ES-I3 (cell line): ENCODE data around the gene NUSAP1.
"Not testable (repeated sequence)": the region's sequence is repeated elsewhere in the genome, so short reads cannot be mapped to it uniquely, and the experiment has no call there.

ENCODE experiments used
- H3K36me3 ChIP-seq: 2 replicates; pipeline ENCODE4 v1.6.1; 2013; ENCODE audit warnings: mild to moderate bottlenecking, low read length, control low read depth, moderate library complexity; ENCODE audit not compliant: insufficient read depth
- H3K4me1 ChIP-seq: 2 replicates; pipeline ENCODE4 v1.6.1; 2013; ENCODE audit warnings: mild to moderate bottlenecking, control low read depth, low read length; ENCODE audit not compliant: insufficient read depth
- H3K9ac ChIP-seq: 2 replicates; pipeline ENCODE4 v1.6.1; 2013; ENCODE audit warnings: low read depth, mild to moderate bottlenecking, low read length, moderate library complexity
- H3K9me3 ChIP-seq: 2 replicates; pipeline ENCODE4 v1.6.1; 2013; ENCODE audit warnings: mild to moderate bottlenecking, low read length, moderate library complexity; ENCODE audit not compliant: control insufficient read depth, insufficient read depth

Gene NUSAP1, protein sequence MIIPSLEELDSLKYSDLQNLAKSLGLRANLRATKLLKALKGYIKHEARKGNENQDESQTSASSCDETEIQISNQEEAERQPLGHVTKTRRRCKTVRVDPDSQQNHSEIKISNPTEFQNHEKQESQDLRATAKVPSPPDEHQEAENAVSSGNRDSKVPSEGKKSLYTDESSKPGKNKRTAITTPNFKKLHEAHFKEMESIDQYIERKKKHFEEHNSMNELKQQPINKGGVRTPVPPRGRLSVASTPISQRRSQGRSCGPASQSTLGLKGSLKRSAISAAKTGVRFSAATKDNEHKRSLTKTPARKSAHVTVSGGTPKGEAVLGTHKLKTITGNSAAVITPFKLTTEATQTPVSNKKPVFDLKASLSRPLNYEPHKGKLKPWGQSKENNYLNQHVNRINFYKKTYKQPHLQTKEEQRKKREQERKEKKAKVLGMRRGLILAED

DNA sequence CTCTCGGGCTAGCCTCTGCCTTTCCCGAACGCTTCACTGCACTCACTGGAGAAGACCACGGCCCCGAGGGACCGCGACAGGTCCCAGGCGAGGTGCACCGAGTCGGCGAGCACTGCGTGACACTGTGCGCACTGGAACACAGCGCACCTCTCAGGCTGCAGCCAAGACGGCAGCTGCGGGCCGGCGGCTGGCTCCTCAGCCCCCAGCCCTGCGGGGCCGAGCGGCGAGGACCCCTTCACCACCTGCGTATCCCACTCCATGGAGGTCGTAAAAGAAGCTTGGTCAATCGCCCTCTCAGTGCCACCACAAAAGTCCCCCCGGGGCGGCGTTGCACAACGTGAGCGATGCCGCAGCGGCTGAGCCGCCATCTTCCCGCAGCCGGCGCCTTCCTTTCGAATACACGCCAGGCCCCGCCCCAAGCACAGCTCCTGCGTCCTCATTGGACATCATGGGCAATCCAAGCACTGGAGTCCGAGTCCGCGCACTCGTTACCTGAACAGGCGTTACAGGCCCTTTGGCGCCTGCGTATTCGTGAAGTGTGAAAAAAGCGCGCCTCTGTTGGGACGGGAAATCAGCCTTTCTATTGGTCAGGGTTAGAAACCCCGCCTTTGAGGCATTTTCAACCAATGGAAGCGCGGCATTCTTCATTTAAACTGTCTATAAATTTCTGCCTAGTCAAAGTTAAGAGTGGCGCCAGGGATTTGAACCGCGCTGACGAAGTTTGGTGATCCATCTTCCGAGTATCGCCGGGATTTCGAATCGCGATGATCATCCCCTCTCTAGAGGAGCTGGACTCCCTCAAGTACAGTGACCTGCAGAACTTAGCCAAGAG, at the start of gene NUSAP1, which contains the start of gene OIP5:
Gene NUSAP1, plus strand, starts transcription at position 688 of the 832 bp plus-strand sequence. Its CDS starts 77 bp downstream, at position 765.
Gene OIP5, minus strand, starts transcription at position 398 of the 832 bp plus-strand sequence. Its CDS starts 30 bp downstream, at position 368.
- peak within 1 kb of the TSS; percentile 90 for H3K9ac ChIP-seq
- H3K4me1 ChIP-seq = no peaks in the 10 kb centered on the region; the same call in 1 of the 2 replicates
- no peaks in the 10 kb centered on the region for H3K9me3 ChIP-seq
- 0 out of 2 replicates have a peak, but pooled peaks cover 2% of the 10 kb centered on the region for H3K36me3 ChIP-seq

DNA sequence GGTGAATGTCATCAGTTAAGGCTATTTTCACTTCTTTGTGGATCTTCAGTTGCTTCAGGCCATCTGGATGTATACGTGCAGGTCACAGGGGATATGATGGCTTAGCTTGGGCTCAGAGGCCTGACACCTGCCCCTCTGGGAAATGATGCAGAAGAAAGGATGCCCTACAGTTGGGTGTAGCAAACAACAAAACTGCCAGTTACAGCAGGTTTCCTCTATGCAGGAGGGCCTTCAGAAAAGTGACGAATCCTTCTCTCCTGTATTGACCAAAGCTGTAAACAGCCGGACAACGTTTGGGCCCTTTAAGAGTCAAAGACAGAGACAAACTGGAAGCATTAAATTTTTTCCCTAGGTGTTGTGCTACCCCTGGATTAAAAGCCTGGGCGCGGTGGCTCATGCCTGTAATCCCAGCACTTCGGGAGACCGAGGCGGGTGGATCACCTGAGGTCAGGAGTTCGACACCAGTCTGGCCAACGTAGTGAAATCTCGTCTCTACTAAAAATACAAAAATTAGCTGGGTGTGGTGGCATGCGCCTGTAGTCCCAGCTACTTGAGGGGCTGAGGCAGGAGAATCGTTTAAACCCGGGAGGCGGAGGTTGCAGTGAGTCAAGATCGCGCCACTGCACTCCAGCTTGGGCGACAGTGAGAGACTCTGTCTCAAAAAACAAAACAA, 49.6 kb upstream of the NUSAP1 start:
- Histone ChIP-seq H3K36me3 (peaks cover 22% of the 10 kb centered on the region; the same call in 1 of the 2 replicates), H3K9ac (peak overlapping the region; percentile 86; the same call in 1 of the 2 replicates)
- H3K9me3 ChIP-seq, H3K4me1 ChIP-seq: not testable (repeated sequence)

DNA sequence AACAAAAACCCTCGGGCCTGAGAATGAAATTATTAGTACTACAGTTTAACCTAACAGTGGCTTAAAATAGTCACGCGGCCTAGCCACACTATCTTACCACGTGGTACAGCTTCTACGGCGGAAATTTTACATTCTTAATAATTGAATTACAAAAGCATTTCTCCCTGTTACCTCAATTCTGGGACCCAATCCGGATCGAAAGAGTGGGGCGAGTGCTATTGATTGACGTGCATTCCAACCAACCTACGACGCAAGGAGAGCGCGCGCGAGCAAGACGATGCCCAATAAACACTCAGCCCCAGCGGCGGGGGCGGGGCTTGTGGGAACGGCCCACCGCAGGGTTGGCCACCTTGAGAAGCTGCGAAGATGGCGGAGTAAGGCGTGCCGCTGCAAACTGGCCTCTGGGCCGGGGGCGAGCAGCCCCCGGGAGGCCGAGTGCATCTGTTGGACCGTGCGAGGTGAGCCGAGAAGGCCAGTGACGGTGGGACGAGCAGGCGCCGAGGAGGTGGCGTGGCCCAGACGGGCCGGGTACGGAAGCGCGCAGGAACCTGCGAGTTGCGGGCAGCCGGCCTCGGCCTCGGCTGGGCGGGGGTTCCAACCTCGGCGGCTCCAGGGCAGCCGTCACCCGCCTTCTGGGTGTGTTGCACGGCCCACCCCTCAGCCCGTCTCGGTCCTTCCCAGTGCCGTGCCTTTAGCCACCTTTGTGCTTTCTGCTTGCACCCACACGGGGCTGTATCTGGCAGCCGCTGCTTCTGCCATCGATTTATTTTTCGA, 48.8 kb upstream of the NUSAP1 start:
- Histone ChIP-seq H3K9ac (peak overlapping the region; percentile 86), H3K9me3 (no peaks in the 10 kb centered on the region), H3K36me3 (peaks cover 27% of the 10 kb centered on the region; the same call in 1 of the 2 replicates), H3K4me1 (peaks cover 9% of the 10 kb centered on the region; the same call in 1 of the 2 replicates)

DNA sequence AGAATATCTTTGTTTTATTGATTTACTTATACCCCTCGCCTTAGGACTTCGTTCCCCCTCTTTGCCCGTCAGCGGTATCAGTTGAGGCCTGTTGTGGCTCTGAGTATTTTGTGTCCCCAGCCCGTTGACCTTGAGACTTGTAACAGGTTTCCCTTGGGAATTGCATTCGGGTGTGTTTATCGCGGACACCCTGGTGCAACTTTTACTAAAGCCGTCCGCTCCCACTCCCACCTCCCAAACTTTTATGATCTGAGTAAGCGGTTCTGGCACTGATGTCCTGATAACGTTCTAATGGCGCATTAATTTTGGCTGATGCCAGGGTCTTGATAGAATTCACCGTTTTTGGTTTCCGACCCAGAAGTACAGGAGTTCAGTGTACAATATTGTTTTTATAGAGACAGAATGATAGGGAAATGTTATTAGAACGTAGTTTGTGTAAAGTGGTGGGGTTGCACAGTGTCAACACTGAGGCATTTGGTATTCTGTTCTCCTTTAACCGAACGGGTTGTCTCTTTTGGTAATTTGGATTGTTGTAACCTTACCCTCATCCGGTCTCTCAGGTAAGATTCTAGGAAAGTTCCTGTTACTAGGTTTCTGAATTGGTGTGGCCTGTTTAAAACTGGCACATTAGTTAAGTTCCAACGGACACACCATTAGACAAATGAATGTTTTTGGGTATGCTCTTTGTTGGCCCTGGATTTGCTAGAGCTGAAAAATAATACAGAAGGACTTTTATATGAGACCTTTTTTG, 48.1 kb upstream of the NUSAP1 start:
- H3K9ac ChIP-seq = peak overlapping the region; percentile 86
- peaks cover 9% of the 10 kb centered on the region; the same call in 1 of the 2 replicates for H3K4me1 ChIP-seq
- peaks cover 27% of the 10 kb centered on the region; the same call in 1 of the 2 replicates for H3K36me3 ChIP-seq
- no peaks in the 10 kb centered on the region for H3K9me3 ChIP-seq

DNA sequence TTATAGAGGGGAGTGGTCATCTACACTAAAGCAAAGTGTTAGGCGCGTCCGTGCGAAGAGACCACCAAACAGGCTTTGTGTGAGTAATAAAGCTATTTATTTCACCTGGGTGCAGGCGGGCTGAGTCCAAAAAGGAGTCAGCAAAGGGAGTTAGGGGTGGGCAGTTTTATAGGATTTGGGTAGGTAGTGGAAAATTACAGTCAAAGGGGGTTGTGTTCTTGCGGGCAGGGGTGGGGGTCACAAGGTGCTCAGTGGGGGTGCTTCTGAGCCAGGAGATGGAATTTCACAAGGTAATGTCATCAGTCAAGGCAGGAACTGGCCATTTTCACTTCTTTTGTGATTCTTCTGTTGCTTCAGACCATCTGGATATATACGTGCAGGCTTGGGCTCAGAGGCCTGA, 47.4 kb upstream of the NUSAP1 start:
- Histone ChIP-seq H3K36me3 (peaks cover 27% of the 10 kb centered on the region; the same call in 1 of the 2 replicates), H3K9me3 (no peaks in the 10 kb centered on the region), H3K9ac (peak overlapping the region; percentile 86), H3K4me1 (peaks cover 9% of the 10 kb centered on the region; the same call in 1 of the 2 replicates)

DNA sequence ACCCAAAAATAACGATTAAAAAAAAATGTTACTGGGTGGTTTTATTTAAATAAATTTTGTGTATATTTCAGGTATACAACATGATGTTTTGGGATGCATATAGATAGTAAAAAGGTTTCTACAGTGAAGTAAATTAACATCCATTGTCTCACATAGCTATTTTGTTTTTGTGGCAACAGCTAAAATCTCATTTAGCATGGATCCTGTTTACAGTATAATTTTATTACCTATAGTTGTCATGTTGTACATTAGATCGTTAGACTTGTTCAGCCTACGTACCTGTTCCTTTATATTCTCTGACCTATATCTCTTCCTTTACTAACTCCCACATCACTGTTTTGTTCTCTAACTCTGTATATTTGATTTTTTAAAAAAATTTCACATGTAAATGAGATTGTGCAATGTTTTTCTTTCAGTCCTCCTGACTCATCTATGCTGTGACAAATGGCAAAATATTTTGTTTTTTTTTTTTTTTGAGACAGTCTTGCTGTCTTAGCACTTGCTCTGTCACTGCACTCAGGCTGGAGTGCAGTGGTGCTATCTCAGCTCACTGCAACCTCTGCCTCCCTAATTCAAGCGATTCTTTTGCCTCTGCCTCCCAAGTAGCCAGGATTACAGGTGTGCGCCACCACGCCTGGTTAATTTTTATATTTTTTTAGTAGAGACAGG, 45.9 kb upstream of the NUSAP1 start:
- Histone ChIP-seq H3K4me1 (peaks cover 9% of the 10 kb centered on the region; the same call in 1 of the 2 replicates), H3K36me3 (peaks cover 28% of the 10 kb centered on the region; the same call in 1 of the 2 replicates), H3K9ac (no peak overlapping the region), H3K9me3 (no peaks in the 10 kb centered on the region)

DNA sequence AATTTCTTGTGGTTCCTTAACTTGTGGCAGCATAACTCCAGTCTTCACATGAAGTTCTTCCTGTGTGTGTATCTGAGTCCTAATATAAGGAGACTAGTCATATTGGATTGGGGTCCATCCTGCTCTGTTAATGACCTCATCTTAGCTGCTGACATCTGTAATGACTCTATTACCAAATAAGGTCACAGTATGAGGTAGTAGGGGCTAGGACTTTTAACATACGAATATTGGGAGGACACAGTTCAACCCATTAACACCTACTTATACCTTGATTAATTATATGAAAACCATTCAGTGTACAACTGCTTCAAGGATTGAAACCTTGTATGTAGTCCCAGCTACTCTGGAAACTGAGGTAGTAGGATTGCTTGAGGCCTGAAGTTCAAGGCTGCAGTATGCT, 44.2 kb upstream of the NUSAP1 start:
- Histone ChIP-seq H3K4me1 (peaks cover 6% of the 10 kb centered on the region; the same call in 1 of the 2 replicates), H3K36me3 (peaks cover 31% of the 10 kb centered on the region), H3K9ac (no peak overlapping the region), H3K9me3 (no peaks in the 10 kb centered on the region)

DNA sequence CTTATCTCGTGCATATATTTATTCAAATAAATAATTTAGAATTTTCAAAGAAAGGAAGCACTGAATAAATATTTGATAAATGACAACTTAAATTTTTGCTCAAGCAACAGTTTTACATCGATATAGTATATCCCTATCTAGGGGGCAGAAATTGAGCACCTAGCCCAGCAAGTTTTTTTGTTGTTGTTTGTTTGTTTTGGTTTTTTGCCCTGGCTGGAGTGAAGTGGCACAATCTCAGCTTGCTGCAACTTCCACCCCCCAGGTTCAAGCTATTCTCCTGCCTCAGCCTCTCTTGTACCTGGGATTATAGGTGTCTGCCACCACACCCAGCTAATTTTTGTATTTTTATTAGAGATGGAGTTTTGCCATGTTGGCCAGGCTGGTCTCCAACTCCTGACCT, 42.7 kb upstream of the NUSAP1 start:
- Histone ChIP-seq H3K4me1 (peaks cover 6% of the 10 kb centered on the region; the same call in 1 of the 2 replicates), H3K36me3 (peaks cover 31% of the 10 kb centered on the region)

DNA sequence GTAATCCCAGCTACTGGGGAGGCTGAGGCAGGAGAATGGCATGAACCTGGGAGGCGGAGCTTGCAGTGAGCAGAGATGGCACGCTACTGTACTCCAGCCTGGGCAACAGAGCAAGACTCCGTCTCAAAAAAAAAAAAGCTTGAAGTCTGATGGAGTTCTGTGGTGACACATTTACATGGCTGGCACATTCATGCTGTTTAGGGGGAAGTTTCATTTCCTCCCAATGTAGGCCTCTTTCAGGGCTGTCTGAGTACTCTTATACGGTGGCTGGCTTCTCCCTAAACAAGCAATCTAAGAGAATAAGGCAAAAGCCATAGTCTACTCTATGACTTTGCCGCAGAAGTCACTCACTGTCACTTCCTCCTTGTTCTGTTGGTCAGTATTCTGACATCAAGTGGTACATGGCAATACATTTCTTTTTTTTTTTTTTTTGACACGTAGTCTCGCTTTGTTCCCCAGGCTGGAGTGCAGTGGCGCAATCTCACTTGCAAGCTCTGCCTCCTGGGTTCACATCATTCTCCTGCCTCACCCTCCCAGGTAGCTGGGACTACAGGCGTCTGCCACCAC, 41.5 kb upstream of the NUSAP1 start:
- Histone ChIP-seq H3K4me1 (no peaks in the 10 kb centered on the region; the same call in 1 of the 2 replicates), H3K36me3 (peaks cover 23% of the 10 kb centered on the region), H3K9me3 (no peaks in the 10 kb centered on the region), H3K9ac (no peak overlapping the region)

More for the DNA sequence above, 42.7 kb upstream of the NUSAP1 start:
- Histone ChIP-seq H3K9me3 (no peaks in the 10 kb centered on the region), H3K9ac (no peak overlapping the region)

DNA sequence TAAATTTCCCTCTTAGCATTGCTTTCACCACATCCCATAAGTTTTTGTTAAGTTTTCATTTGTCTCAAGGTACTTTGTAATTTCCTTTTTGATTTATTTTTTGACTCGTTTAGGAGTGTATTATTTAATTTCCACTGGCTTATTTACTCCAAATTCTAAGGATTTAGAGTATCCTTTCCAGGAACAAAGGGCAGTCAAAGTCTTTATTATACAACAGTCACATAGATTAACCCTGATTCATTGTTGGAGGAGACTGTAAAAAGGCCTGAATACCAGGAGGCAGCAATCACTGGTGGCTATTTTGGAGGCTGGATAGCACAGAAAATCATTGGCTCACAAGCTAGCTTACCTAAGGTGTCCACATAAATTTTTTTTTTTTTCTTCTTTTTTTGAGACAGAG, 40.2 kb upstream of the NUSAP1 start:
- no peaks in the 10 kb centered on the region for H3K9me3 ChIP-seq
- H3K4me1 ChIP-seq = no peaks in the 10 kb centered on the region; the same call in 1 of the 2 replicates
- H3K9ac ChIP-seq = no peak overlapping the region
- H3K36me3 ChIP-seq = peaks cover 13% of the 10 kb centered on the region

DNA sequence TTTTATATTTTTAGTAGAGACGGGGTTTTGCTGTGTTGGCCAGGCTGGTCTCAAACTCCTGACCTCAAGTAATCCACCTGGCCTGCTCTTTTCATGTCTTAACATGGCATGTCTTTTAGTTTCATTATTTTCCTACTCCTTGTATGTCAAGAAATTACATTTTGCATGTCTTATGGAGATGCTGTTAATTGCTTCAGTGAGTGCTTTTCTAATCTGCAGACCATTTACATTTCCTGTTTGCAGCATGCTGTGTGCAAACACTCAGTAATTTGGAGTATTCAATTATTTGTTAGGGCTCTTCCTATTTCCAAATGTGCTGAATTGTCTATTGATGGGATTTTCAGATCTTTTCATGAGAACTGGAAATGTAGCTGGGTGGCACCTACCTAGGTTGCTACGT, 31.5 kb upstream of the NUSAP1 start:
- not testable (repeated sequence) for H3K9ac ChIP-seq, H3K9me3 ChIP-seq, H3K4me1 ChIP-seq
- H3K36me3 ChIP-seq = peaks cover 15% of the 10 kb centered on the region

DNA sequence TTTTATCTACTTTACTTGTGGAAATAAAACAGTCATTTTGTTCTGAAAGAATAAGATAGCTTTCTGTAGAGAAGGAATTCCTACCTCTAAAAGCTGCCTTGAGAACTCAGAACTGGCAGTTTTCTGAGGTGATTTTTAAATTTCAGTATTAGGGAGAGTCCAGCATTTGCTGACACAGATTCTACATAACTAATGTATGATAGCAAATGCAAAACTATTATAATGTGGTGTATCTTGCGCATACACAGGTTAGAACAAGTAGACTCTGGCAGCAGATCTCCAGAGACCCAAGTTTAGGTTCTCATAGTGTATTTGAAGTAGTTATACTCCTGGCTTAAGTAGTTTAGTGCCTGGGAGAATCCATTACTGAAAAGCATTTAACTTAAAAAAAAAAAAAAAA, 31.1 kb upstream of the NUSAP1 start:
- Histone ChIP-seq H3K4me1 (peaks cover 6% of the 10 kb centered on the region; the same call in 1 of the 2 replicates), H3K36me3 (peaks cover 15% of the 10 kb centered on the region), H3K9ac (no peak overlapping the region), H3K9me3 (no peaks in the 10 kb centered on the region)
